Esophagus squamous epithelium (tissue), 4 donors: ENCODE data around the gene TIMP3.

Experiments used
- POLR2A ChIP-seq, 4 donors: fragments of 450-650 bp; IDR thresholded peaks; one replicate each; pipeline ENCODE4 v1.6.1; 2017; ENCODE audit warnings: antibody characterized with exemption in 4 of 4, mild to moderate bottlenecking in 4 of 4, moderate library complexity in 3 of 4
- TF ChIP-seq, protein P1 (sequence below), 6 experiments: fragments of 450-650 bp in 4 of 6; fragments of 200-600 bp in 2 of 6; sonication (generic) in 2 of 6; IDR thresholded peaks; one replicate each; pipeline ENCODE4 v1.5.1; 2016 to 2019; ENCODE audit warnings: antibody characterized with exemption in 6 of 6, mild to moderate bottlenecking in 4 of 6, moderate library complexity in 4 of 6

- TF ChIP-seq, protein P1, sequence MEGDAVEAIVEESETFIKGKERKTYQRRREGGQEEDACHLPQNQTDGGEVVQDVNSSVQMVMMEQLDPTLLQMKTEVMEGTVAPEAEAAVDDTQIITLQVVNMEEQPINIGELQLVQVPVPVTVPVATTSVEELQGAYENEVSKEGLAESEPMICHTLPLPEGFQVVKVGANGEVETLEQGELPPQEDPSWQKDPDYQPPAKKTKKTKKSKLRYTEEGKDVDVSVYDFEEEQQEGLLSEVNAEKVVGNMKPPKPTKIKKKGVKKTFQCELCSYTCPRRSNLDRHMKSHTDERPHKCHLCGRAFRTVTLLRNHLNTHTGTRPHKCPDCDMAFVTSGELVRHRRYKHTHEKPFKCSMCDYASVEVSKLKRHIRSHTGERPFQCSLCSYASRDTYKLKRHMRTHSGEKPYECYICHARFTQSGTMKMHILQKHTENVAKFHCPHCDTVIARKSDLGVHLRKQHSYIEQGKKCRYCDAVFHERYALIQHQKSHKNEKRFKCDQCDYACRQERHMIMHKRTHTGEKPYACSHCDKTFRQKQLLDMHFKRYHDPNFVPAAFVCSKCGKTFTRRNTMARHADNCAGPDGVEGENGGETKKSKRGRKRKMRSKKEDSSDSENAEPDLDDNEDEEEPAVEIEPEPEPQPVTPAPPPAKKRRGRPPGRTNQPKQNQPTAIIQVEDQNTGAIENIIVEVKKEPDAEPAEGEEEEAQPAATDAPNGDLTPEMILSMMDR (IDR thresholded peaks at IDR 0.05): no peak
- TF ChIP-seq POLR2A (IDR thresholded peaks at IDR 0.05): no peak
Observed at GRCh38 chr22:32910429-32910772, 108.9 kb downstream of the TIMP3 start.
